Ovary (tissue), 3 donors: ENCODE data around the gene PTPRG.

Experiments
- CTCF ChIP-seq, 3 donors: fragments of 450-650 bp in 2 of 3; fragments of 200-600 bp in 1 of 3; IDR thresholded peaks; one replicate each; pipeline versions ENCODE4 v1.5.1 to v1.8.0; 2016 to 2022; ENCODE audit warnings: antibody characterized with exemption in 3 of 3, mild to moderate bottlenecking in 1 of 3
- POLR2A ChIP-seq: fragments of 450-650 bp; IDR thresholded peaks from one replicate; pipeline ENCODE4 v1.6.1; 2017; ENCODE audit warnings: antibody characterized with exemption, mild to moderate bottlenecking, moderate library complexity
- donor health status: DM: no; HTN: no; CAD: no.

GRCh38 chr3:61699622-61700021 is 138.3 kb downstream of the PTPRG start:
- TF ChIP-seq CTCF (IDR thresholded peaks at IDR 0.05) (no peak), POLR2A (no peak)
